Aortic smooth muscle cell (primary cell): ENCODE measurements around the gene PLGLB1. TPM values are rescaled to one million over a fixed set of nuclear protein-coding genes. Genes with fewer than 3 reads are reported as not detected.

Source experiments
- total RNA-seq: library from RNA; depleted of rRNA; stranded (reverse); fragments of >200 nt; gene quantifications from 2 replicates; pipeline ENCODE4 v1.2.3, GENCODE V29; 2014

Gene PLGLB1
- 0.26 TPM in 1 of 2 replicates, not detected in the other for total RNA-seq

DNA sequence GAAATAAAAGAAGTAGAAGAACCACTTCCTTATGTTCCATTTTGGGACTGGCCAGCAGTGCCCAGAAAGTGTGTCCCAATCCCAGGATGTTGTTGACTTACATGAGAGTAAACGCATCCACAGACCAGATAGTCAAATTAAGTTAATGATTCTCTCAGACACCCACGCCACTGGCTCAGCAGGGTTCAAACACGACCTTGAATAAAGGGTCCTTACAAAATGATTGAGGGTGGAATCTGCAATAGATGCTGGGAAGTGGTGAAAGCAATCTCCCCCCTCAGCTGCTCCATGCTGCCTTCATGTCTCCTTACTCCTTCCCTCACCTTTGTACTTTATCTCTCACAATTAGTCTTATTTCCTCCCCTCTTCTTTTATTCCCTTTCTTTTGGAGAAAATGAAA, at the start of gene PLGLB1:
PLGLB1 (minus strand) TSS at position 101 of the 400 bp plus-strand sequence; CDS start at position 40, 61 bp downstream.

Other genes with a start within 250 kb of the PLGLB1 start
- gene CD8A, start 230.9 kb downstream of the PLGLB1 start, total RNA-seq = not detected in 2 replicates
- not detected in 2 replicates for gene CD8B, start 160.0 kb downstream of the PLGLB1 start, total RNA-seq
- 0.13 and 0.25 TPM in 2 replicates for gene RGPD1, start 79.7 kb downstream of the PLGLB1 start, total RNA-seq